HG03280 (cell line): ENCODE measurements around the gene HSD11B2.

Experiments
- ATAC-seq: cut with Tn5 transposase; IDR thresholded peaks from one replicate; pipeline ENCODE4 v1.9.1; 2021; ENCODE audit warnings: mild to moderate bottlenecking, moderate library complexity; ENCODE audit not compliant: unreplicated experiment

The HSD11B2 gene

GRCh38 chr16:67431775-67432505 lies 1.0 kb downstream of the HSD11B2 start:
- ATAC-seq, result no peak

DNA sequence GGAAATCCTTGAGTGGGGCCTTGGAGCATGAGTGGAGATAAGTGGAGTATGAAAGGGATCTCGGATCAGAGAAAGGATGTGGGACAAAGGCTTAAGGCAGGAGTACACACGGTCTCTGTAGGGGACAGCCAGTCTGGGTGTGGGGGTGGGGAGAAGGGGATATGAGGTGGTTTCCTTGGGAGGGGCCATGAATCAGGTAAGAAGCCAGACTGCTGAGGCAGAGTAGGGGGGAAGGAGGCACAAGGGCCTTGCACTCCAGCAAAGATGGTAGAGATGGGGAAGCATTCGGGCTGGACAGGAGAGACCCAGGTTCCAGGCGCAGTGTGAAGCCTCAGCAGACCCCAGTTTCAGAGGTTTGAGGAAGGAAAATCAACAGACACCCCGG lies 1.6 kb downstream of the HSD11B2 start:
- ATAC-seq, result no peak

DNA sequence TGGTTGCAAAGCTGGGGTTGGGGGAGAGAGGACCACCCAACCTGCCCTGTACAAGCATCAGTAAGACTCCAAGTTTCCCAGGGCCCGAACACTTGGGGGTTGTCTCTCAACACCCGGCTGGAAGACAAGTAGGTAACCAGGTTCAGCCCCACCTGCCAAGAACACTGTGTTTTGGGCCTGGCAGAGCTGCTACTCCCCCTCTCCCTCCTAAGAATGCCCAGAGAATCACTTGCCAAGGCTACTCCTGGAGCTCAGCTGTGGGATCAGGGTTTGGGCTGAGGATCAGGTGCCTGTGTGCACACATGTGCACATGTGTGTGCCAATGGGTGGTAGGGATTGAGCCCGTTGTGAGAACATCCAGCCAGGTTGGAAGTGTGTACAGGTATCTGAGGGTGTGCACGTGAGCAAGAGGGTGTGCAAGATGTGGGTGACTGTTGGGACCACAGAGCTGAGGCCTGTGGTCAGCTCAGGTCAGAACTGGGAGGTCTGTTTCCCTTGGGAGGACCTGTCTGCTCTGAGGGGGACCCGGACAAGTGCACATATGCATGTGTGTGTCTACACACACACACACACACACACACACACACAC lies 2.3 kb downstream of the HSD11B2 start:
- ATAC-seq, result no peak

GRCh38 chr16:67435758-67436164 lies 4.8 kb downstream of the HSD11B2 start:
- no peak for ATAC-seq

DNA sequence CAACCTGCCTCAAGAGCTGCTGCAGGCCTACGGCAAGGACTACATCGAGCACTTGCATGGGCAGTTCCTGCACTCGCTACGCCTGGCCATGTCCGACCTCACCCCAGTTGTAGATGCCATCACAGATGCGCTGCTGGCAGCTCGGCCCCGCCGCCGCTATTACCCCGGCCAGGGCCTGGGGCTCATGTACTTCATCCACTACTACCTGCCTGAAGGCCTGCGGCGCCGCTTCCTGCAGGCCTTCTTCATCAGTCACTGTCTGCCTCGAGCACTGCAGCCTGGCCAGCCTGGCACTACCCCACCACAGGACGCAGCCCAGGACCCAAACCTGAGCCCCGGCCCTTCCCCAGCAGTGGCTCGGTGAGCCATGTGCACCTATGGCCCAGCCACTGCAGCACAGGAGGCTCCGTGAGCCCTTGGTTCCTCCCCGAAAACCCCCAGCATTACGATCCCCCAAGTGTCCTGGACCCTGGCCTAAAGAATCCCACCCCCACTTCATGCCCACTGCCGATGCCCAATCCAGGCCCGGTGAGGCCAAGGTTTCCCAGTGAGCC lies 5.8 kb downstream of the HSD11B2 start:
- ATAC-seq, result no peak

- no peak for ATAC-seq
Observed at GRCh38 chr16:67437513-67437912, 6.6 kb downstream of the HSD11B2 start.

DNA sequence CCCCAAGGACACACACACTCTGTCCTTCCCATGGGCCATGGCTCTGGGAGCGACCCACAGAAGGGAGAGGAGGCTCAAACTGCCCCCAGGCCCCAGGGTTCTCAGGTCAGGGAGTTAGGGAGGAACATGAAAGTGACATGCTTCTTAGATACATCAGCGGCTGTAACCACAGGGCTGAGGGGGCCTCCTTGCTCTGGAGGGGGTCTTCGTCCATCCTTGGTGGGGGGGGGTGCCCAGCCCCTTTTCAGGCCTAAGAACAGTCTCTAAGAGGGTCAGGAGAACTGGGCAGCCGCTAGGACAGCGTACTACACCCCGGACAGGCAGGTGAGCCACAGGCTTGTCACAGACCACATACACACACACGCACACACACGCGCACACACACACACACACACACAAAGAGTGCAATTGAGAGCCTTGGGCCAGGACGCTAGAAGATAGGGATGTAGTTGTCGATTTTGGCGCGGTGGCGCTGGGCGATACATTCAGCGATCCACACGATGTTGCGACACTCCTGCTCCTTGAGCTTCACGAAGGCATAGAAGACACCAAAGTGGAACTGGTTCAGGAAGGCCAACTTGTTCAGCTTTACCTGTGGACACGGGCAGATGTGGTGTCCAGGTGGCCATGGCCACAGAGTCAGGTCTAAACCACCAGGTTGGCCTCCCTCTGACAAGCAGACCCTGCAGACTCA lies 7.3 kb downstream of the HSD11B2 start:
- ATAC-seq, result no peak

DNA sequence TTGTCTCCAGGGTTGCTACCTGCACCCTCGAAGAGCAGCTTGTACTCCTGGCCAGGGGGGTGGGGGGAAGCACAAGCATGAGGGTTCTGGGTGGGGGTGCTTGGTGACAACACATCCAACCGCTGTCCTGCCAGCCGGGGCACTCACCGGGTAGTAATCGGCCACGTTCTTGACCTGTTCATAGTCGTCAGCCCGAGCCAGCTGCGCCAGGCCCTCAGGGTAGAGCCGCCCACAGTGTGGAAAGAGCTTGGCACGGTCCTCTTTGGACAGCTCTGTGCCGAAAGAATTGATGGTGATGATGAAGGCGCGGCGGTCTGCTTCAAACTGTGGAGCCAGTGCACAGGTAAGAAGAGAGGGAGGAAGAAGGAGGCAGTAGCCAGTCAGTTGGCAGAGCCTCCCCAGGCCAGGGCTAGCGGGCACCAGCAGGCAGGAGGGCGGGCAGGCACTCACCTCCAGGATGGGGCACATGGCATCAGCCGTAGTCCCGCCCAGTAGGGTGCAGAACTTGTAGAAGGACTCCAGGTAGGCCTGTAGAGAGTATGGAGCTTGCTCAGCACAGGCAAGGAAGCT lies 8.0 kb downstream of the HSD11B2 start:
- ATAC-seq, result no peak

DNA sequence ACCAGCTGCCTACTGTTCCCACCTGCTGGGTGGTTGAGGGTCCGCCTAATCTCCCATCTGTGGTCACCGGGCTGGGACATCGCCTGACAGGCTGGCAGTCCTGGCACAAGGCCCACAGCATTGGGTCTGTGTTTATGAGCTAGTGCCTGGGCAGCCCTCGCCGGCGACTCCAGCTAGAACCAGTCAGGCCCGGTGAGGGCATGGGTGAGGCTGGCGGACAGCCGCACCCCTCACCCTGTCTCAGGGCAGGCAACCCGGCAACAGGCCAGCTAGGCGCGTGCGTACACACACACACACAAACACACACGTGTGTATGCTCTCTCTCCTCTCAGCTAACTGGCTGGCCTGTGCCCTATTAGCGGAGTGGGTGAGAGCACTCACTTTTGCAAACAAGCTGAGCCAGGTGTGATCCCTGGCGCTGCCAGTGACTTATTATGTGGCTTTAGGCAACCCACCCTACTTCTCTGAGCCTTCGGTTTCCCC lies 10.4 kb downstream of the HSD11B2 start:
- ATAC-seq, result no peak

DNA sequence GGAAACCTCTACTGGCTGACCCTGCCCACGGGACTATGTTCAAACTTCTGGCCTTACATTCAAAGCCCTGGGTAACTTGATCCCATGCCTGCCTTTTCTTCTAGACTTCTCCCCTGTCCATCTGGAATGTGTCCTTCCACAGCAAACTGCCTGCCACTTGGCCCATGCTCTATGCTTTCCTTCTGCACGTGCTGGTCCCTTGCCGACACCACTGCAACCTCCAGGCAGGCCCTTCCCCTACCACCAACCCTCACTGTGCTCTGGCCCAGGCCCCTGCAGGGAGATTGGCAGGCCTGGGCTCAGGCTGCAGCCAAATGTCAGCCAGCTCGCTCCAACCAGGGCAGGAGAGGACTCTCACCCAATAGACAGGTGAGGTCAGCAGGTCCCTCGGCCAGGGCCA lies 11.0 kb downstream of the HSD11B2 start:
- ATAC-seq, result no peak

DNA sequence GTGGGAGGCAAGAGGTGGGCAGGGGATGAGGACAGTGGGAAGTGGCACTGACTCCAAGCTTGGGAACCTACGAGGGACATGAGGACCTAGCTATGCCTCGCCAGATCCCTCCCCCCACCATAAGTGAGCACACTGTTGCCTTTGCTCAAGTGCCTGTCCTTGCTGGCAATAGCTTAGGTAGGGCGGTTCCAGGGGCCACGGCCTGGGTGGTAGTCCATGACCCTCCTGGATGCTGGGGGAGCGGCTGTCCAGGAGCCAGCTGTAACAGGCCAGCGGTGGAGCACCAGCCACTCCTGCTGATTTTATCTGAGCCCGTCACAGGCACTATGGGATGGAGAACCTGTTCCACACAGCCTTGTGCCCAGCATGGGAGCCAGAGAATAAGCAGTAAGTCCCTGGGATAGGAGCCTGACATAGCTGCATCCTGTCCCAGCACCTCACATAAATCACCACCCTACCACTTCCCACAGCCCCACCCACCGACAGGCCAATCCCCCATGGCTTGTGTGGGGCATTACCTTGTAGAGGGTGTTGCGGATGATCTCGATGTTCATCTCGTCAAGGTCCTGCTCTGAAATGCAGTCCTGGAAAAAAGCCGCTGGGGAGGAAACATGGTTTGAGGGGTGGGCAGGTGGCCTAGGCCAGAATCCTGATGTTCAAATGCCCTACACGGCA lies 11.8 kb downstream of the HSD11B2 start:
- ATAC-seq, result no peak

GRCh38 chr16:67443265-67443664 lies 12.3 kb downstream of the HSD11B2 start:
- no peak for ATAC-seq

DNA sequence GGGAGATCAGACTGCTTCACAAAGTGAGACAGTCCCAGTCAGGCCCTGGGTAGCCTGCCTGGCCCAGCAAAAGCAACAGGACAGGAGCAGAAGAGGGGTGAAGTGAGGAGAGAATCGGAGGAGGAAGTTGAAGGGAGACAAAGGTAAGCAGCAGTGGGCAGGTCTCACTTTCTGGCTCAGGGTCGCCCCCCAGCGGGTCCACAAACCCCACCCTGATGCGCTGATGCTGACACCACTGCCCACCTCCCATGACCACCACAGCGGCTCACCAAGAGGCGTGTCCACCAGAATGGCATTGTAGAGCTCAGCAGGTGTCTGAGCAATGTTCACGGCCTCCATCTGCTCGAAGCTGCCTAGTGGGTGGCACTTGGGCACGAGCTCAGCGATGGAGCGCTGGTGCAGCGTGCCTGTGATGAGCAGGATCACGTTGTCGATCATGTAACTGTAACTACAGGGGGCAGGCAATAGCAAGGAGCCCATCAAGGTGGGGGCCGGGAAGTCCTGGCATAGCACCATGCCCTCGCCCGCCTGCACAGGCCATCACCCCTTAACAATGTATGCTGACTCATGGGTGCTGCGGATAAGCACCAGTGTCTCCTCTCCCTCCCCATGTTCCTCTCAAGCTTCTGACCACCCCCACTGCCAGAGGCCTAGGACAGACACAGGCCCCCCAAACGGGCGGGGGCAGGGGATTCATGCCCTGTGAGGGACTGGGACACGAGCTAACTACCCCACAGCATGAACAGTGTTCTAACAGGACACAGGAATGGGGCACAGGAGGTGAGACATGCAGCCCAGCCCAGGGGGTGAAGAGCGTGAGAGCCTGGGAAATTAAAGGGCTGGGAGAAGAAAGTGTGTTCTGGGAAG lies 13.6 kb downstream of the HSD11B2 start:
- ATAC-seq, result no peak

GRCh38 chr16:67445126-67445426 lies 14.2 kb downstream of the HSD11B2 start:
- no peak for ATAC-seq

DNA sequence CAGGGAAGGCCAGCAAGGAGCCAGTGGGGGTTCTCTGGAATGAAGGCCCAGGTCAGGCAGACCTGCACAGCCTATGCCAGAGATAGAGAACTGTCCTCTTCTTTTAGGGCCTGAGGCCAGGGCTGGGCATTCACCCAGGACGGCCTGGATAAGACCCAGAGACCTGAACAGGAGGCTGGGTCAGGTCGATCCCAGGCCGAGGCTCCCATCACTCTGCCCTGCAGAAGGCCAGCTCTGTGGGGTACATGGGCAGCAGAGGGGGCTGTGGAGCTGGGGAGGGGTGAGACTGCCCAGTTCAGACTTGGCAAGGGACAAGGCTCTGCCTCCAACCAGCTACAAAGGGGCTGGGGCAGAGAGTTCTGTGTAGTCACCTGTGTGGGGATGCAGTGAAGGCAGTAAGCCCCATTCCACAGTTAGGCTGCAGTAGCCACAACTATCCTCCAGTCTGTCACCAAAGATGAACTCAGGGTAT lies 14.6 kb downstream of the HSD11B2 start:
- ATAC-seq, result no peak

- no peak for ATAC-seq
Observed at GRCh38 chr16:67445913-67446907, 15.3 kb downstream of the HSD11B2 start.

DNA sequence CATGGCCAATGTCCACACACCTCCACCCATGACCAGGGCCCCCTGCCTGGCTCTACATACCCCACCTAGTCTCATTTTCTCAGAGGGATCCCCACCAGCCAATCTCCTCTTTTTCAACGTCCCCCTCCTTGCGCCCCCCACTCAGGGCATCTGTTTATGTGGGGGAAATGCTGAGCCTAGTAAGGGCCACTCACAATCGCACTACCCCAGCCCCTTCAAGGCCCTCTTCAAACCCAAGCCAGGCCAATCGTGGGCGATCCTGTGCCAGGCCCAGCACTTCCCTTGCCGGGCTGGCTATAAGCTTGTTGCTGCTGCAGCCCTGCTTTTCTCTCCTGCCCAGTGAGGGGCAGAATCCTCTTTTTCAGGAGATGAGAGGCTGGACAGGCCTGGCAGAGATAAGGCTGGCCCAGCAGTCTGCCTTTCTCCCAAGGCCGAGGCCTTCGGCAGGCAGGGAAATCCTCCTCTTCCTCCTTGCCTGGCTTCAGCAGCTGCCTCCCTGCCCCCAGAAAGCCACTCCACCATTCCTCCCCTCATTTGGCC lies 16.1 kb downstream of the HSD11B2 start:
- no peak for ATAC-seq

- ATAC-seq, result peak; percentile 54
Observed at GRCh38 chr16:67447508-67448076, 16.7 kb downstream of the HSD11B2 start.
